OCI-LY3 (cell line): Measurements from ENCODE around the gene ZP4.

Experiments used
- H2AFZ ChIP-seq: fragments of 200-600, 300-600 bp; shearing (Covaris generic); 2 replicates; pipeline ENCODE4 v1.6.0; 2014; ENCODE audit warnings: antibody characterized with exemption, low read depth, low read length
- H3K27ac ChIP-seq: fragments of 200-600, 300-600 bp; sonication (generic); 2 replicates; pipeline ENCODE4 v1.5.1; 2014; ENCODE audit warnings: mild to moderate bottlenecking, low read length, moderate library complexity, mixed read lengths
- H3K27me3 ChIP-seq: fragments of 200-600, 300-600 bp; sonication (generic); 2 replicates; pipeline ENCODE4 v1.6.1; 2014; ENCODE audit warnings: low read depth, low read length, mixed read lengths
- H3K36me3 ChIP-seq: fragments of 200-600, 300-600 bp; sonication (generic); replicated peaks from 2 replicates; pipeline ENCODE3; 2014; ENCODE audit warnings: low read depth, low read length, mixed read lengths
- H3K4me1 ChIP-seq: fragments of 300-600, 200-600 bp; sonication (generic); 2 replicates; pipeline ENCODE4 v1.6.1; 2014; ENCODE audit warnings: low read length, mixed read lengths
- H3K4me2 ChIP-seq: fragments of 200-600, 300-600 bp; sonication (generic); 2 replicates; pipeline ENCODE4 v1.6.1; 2014; ENCODE audit warnings: low read length, mixed read lengths
- H3K4me3 ChIP-seq: fragments of 300-600, 200-600 bp; sonication (generic); 2 replicates; pipeline ENCODE4 v1.5.1; 2014; ENCODE audit warnings: antibody characterized with exemption, mild to moderate bottlenecking, low read length, moderate library complexity
- H3K79me2 ChIP-seq: fragments of 300-600, 200-600 bp; shearing (Covaris generic); 2 replicates; pipeline ENCODE4 v1.6.1; 2014; ENCODE audit warnings: mild to moderate bottlenecking, low read length, mixed read lengths
- H3K9ac ChIP-seq: fragments of 300-600, 200-600 bp; shearing (Covaris generic); 2 replicates; pipeline ENCODE4 v1.6.0; 2014; ENCODE audit warnings: mild to moderate bottlenecking, low read length, moderate library complexity
- H3K9me3 ChIP-seq: fragments of 200-600, 300-600 bp; shearing (Covaris generic); 2 replicates; pipeline ENCODE4 v1.6.1; 2014; ENCODE audit warnings: low read length, mixed read lengths; ENCODE audit not compliant: insufficient read depth
- H4K20me1 ChIP-seq: fragments of 200-600, 300-600 bp; sonication (generic); 2 replicates; pipeline ENCODE4 v1.6.1; 2016; ENCODE audit warnings: low read length, mixed read lengths; ENCODE audit not compliant: insufficient read depth
- CTCF ChIP-seq: fragments of 200-600, 300-600 bp; sonication (generic); IDR thresholded peaks from 2 replicates; pipeline ENCODE4 v1.5.1; 2014; ENCODE audit warnings: antibody characterized with exemption, low read length, low read depth
- EZH2phosphoT487 ChIP-seq: fragments of 200-600 bp; shearing (Covaris generic); IDR thresholded peaks from 2 replicates; pipeline ENCODE4 v1.6.1; 2018; ENCODE audit warnings: antibody characterized with exemption, mixed run types, low read depth

Gene ZP4

GRCh38 chr1:237864338-237865244 is 26.1 kb downstream of the ZP4 start:
- Histone ChIP-seq H3K79me2 (no peaks in the 10 kb centered on the region), H3K27ac (no peak overlapping the region), H3K4me1 (peaks cover 10% of the 10 kb centered on the region), H2AFZ (peak overlapping the region; percentile 96), H3K4me2 (peak overlapping the region; percentile 80), H3K9me3 (no peaks in the 10 kb centered on the region), H3K36me3 (no peaks in the 10 kb centered on the region), H3K27me3 (no peaks in the 10 kb centered on the region), H3K9ac (peak overlapping the region; percentile 35; the same call in 1 of the 2 replicates), H3K4me3 (peak overlapping the region; percentile 68), H4K20me1 (no peaks in the 10 kb centered on the region)
- TF ChIP-seq EZH2phosphoT487 (no peak), CTCF (peak; percentile 99)

- Histone ChIP-seq H3K27me3 (no peaks in the 10 kb centered on the region), H3K27ac (no peak overlapping the region), H3K9me3 (no peaks in the 10 kb centered on the region), H3K36me3 (no peaks in the 10 kb centered on the region), H2AFZ (no peak overlapping the region; the same call in 1 of the 2 replicates), H3K79me2 (no peaks in the 10 kb centered on the region), H3K4me3 (no peak overlapping the region), H3K9ac (no peak overlapping the region), H4K20me1 (no peaks in the 10 kb centered on the region), H3K4me2 (no peak overlapping the region), H3K4me1 (peaks cover 20% of the 10 kb centered on the region)
- TF ChIP-seq CTCF (no peak), EZH2phosphoT487 (no peak)
Observed at GRCh38 chr1:237863234-237863633, 27.5 kb downstream of the ZP4 start.

GRCh38 chr1:237861944-237862343 is 28.8 kb downstream of the ZP4 start:
- TF ChIP-seq CTCF (no peak), EZH2phosphoT487 (no peak)
- H3K79me2 ChIP-seq = no peaks in the 10 kb centered on the region
- no peak overlapping the region for H3K27ac ChIP-seq
- H3K4me2 ChIP-seq = no peak overlapping the region
- no peak overlapping the region for H3K9ac ChIP-seq
- H3K4me3 ChIP-seq = no peak overlapping the region
- H3K36me3 ChIP-seq = no peaks in the 10 kb centered on the region
- H4K20me1 ChIP-seq = no peaks in the 10 kb centered on the region
- peaks cover 20% of the 10 kb centered on the region for H3K4me1 ChIP-seq
- H3K27me3 ChIP-seq = no peaks in the 10 kb centered on the region
- H3K9me3 ChIP-seq = no peaks in the 10 kb centered on the region
- no peak overlapping the region for H2AFZ ChIP-seq

- no peaks in the 10 kb centered on the region for H3K79me2 ChIP-seq
- no peak overlapping the region for H3K4me3 ChIP-seq
- TF ChIP-seq CTCF (no peak), EZH2phosphoT487 (no peak)
- no peak overlapping the region for H3K9ac ChIP-seq
- no peak overlapping the region for H3K27ac ChIP-seq
- H4K20me1 ChIP-seq = no peaks in the 10 kb centered on the region
- no peaks in the 10 kb centered on the region for H3K36me3 ChIP-seq
- no peaks in the 10 kb centered on the region for H3K9me3 ChIP-seq
- H3K4me2 ChIP-seq = peak overlapping the region; percentile 8; the same call in 1 of the 2 replicates
- peaks cover 15% of the 10 kb centered on the region for H3K4me1 ChIP-seq
- no peaks in the 10 kb centered on the region for H3K27me3 ChIP-seq
- H2AFZ ChIP-seq = no peak overlapping the region
Observed at GRCh38 chr1:237858992-237859391, 31.7 kb downstream of the ZP4 start.
